Parathyroid adenoma (tissue), 2 donors: ENCODE results near the gene CNKSR3.

Experiments
- H2AFZ ChIP-seq: fragments of 300-600 bp; sonication (generic); one replicate; pipeline ENCODE4 v1.7.0; 2017; ENCODE audit warnings: antibody characterized with exemption, mild to moderate bottlenecking
- H3K27ac ChIP-seq: fragments of 300-600 bp; sonication (generic); one replicate; pipeline ENCODE4 v1.7.0; 2017
- H3K27me3 ChIP-seq: fragments of 300-600 bp; sonication (generic); one replicate; pipeline ENCODE4 v1.7.0; 2017; ENCODE audit warnings: low read length; ENCODE audit not compliant: control insufficient read depth, insufficient read depth
- H3K36me3 ChIP-seq: fragments of 300-600 bp; sonication (generic); one replicate; pipeline ENCODE4 v1.7.0; 2017; ENCODE audit warnings: low read length; ENCODE audit not compliant: control insufficient read depth, insufficient read depth
- H3K4me1 ChIP-seq: fragments of 300-600 bp; sonication (generic); one replicate; pipeline ENCODE4 v1.7.0; 2017; ENCODE audit warnings: control low read depth
- H3K4me2 ChIP-seq: fragments of 300-600 bp; sonication (generic); one replicate; pipeline ENCODE4 v1.7.0; 2017; ENCODE audit warnings: low read length
- H3K4me3 ChIP-seq: fragments of 300-600 bp; sonication (generic); one replicate; pipeline ENCODE4 v1.7.0; 2017; ENCODE audit warnings: low read depth, low read length
- H3K79me2 ChIP-seq: fragments of 300-600 bp; sonication (generic); one replicate; pipeline ENCODE4 v1.7.0; 2017; ENCODE audit warnings: control low read depth
- H3K9ac ChIP-seq: fragments of 300-600 bp; sonication (generic); one replicate; pipeline ENCODE4 v1.7.0; 2017; ENCODE audit warnings: mild to moderate bottlenecking
- H3K9me3 ChIP-seq: fragments of 300-600 bp; sonication (generic); one replicate; pipeline ENCODE4 v1.7.0; 2017; ENCODE audit warnings: low read length; ENCODE audit not compliant: control insufficient read depth
- CTCF ChIP-seq: fragments of 300-600 bp; sonication (generic); IDR thresholded peaks from one replicate; pipeline ENCODE4 v1.7.0; 2017; ENCODE audit warnings: antibody characterized with exemption, mild to moderate bottlenecking
- donor health status: primary hyperparathyroidism.

The CNKSR3 gene

GRCh38 chr6:154373971-154374370 is 136.5 kb downstream of the CNKSR3 start:
- H3K4me2 ChIP-seq: no peak overlapping the region
- H3K27ac ChIP-seq: no peak overlapping the region
- no peaks in the 10 kb centered on the region for H3K9me3 ChIP-seq
- no peak overlapping the region for H3K4me3 ChIP-seq
- no peak overlapping the region for H2AFZ ChIP-seq
- H3K9ac ChIP-seq: no peak overlapping the region
- H3K36me3 ChIP-seq: no peaks in the 10 kb centered on the region
- H3K27me3 ChIP-seq: no peaks in the 10 kb centered on the region
- H3K79me2 ChIP-seq: no peaks in the 10 kb centered on the region
- no peak for TF ChIP-seq CTCF
- no peaks in the 10 kb centered on the region for H3K4me1 ChIP-seq

GRCh38 chr6:154371281-154371680 is 139.2 kb downstream of the CNKSR3 start:
- no peaks in the 10 kb centered on the region for H3K4me1 ChIP-seq
- no peaks in the 10 kb centered on the region for H3K36me3 ChIP-seq
- H3K27ac ChIP-seq: no peak overlapping the region
- H3K9me3 ChIP-seq: no peaks in the 10 kb centered on the region
- no peak overlapping the region for H2AFZ ChIP-seq
- H3K9ac ChIP-seq: no peak overlapping the region
- no peaks in the 10 kb centered on the region for H3K27me3 ChIP-seq
- no peak for TF ChIP-seq CTCF
- no peaks in the 10 kb centered on the region for H3K79me2 ChIP-seq
- H3K4me2 ChIP-seq: no peak overlapping the region
- no peak overlapping the region for H3K4me3 ChIP-seq

DNA sequence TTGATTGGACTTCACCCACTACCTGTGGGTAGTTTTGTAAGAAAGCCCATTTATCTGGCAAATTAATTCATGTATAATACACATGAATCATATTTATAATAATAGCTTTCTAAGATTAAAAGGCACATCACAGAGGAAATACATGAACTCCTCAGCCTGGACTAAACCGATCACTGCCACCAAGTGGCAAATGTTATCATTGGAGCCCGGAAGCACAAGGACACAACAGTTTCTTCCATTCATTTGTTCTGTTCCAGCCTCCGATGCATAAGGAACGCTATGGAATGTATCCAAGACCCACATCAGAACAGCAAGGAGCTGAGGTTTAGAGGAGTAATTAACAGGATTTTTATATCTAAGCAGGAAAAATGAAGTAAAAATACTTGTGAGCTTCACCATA is 139.9 kb downstream of the CNKSR3 start:
- no peak overlapping the region for H3K4me2 ChIP-seq
- no peaks in the 10 kb centered on the region for H3K79me2 ChIP-seq
- TF ChIP-seq CTCF: no peak
- no peak overlapping the region for H3K9ac ChIP-seq
- H3K4me3 ChIP-seq: no peak overlapping the region
- H3K27me3 ChIP-seq: no peaks in the 10 kb centered on the region
- no peak overlapping the region for H2AFZ ChIP-seq
- no peak overlapping the region for H3K27ac ChIP-seq
- H3K4me1 ChIP-seq: no peaks in the 10 kb centered on the region
- H3K36me3 ChIP-seq: no peaks in the 10 kb centered on the region
- H3K9me3 ChIP-seq: no peaks in the 10 kb centered on the region

DNA sequence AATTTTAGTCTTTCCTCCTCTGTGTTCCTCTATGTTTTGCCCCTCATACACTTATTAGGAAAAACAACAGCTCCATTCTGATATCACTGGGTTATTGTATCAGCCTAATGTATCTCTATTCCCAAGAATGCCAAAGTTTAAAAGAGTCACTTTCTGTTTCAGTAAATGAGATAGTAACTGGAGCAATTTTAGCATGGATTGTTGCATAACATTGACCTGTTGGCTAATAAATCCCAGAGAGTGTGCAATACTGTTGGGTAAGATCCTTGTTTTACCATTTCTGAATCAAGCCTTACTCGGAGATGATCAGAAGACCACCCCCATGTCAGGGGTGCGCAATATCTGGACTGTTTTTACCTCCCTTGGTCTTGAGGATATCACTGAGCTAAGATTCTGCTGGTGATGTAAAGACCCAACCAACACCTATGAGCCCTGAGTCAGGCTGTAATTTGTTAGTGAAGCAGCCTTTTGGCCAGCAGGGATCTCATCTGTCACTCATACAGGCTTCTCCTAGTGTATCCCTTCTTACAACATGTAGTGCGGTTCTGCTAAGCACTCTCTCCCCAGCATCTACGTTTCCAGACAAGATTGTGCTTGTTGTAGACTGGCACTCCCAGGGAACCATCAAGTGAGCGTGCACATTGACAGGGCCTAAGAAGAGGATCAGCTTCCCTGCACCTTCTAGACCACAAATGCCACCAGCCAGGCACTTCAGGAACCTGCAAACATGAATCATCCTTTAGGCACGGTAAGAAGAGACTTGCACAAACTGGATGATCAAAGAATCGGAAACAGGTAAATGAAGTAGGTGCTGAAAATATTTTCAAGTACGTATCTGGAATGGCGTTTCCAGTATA is 142.4 kb downstream of the CNKSR3 start:
- no peak overlapping the region for H3K27ac ChIP-seq
- H3K4me1 ChIP-seq: no peaks in the 10 kb centered on the region
- H3K4me3 ChIP-seq: no peak overlapping the region
- no peak overlapping the region for H3K9ac ChIP-seq
- H3K36me3 ChIP-seq: no peaks in the 10 kb centered on the region
- no peak overlapping the region for H3K4me2 ChIP-seq
- no peaks in the 10 kb centered on the region for H3K9me3 ChIP-seq
- H3K27me3 ChIP-seq: no peaks in the 10 kb centered on the region
- no peak for TF ChIP-seq CTCF
- no peak overlapping the region for H2AFZ ChIP-seq
- H3K79me2 ChIP-seq: no peaks in the 10 kb centered on the region

GRCh38 chr6:154367336-154367735 is 143.1 kb downstream of the CNKSR3 start:
- TF ChIP-seq CTCF: no peak

More at GRCh38 chr6:154367336-154367735, 143.1 kb downstream of the CNKSR3 start:
- H3K79me2 ChIP-seq: no peaks in the 10 kb centered on the region
- no peak overlapping the region for H3K27ac ChIP-seq
- no peak overlapping the region for H3K4me3 ChIP-seq
- H3K9ac ChIP-seq: no peak overlapping the region
- no peaks in the 10 kb centered on the region for H3K9me3 ChIP-seq
- no peaks in the 10 kb centered on the region for H3K36me3 ChIP-seq
- H3K27me3 ChIP-seq: no peaks in the 10 kb centered on the region
- no peak overlapping the region for H3K4me2 ChIP-seq
- H2AFZ ChIP-seq: no peak overlapping the region
- no peaks in the 10 kb centered on the region for H3K4me1 ChIP-seq
